ENCODE data around the gene VPS13A.

DNA sequence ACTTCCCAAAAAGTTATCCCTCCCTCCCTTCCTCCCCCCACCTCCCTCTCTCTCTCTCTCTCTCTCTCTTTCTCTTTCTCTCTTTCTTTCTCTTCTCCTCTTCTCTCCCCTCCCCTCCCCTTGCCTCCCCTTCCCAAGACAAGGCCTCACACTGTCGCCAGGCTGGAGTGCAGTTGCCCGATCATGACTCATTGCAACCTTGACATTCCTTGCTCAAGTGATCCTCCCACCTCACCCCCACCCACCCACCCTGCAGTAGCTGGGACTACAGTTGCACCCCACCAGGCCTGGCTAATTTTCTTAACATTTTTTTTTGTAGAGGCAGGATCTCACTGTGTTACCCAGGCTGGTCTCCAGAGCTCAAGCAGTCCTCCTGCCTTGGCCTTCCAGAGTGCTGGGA lies 32.8 kb downstream of the VPS13A start:
- TF ChIP-seq, protein P1, sequence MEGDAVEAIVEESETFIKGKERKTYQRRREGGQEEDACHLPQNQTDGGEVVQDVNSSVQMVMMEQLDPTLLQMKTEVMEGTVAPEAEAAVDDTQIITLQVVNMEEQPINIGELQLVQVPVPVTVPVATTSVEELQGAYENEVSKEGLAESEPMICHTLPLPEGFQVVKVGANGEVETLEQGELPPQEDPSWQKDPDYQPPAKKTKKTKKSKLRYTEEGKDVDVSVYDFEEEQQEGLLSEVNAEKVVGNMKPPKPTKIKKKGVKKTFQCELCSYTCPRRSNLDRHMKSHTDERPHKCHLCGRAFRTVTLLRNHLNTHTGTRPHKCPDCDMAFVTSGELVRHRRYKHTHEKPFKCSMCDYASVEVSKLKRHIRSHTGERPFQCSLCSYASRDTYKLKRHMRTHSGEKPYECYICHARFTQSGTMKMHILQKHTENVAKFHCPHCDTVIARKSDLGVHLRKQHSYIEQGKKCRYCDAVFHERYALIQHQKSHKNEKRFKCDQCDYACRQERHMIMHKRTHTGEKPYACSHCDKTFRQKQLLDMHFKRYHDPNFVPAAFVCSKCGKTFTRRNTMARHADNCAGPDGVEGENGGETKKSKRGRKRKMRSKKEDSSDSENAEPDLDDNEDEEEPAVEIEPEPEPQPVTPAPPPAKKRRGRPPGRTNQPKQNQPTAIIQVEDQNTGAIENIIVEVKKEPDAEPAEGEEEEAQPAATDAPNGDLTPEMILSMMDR (IDR thresholded peaks at IDR 0.05 in 4 of 5, conservative IDR thresholded peaks at IDR 0.05 in 1 of 5) = no peak
- TF ChIP-seq POLR2A (IDR thresholded peaks at IDR 0.05) = no peak
